ENCODE measurements around the gene NMRAL1.

The NMRAL1 gene

GRCh38 chr16:4474192-4474961 is at the start of gene NMRAL1:
Gene NMRAL1, minus strand, starts transcription at chr16:4474625. Its CDS starts 493 bp downstream, at chr16:4474132.
- DNase-seq (ENCODE audit: low read depth, low spot score) = peak; percentile 67

- DNase-seq (ENCODE audit: low read depth, low spot score) = no peak
Measured at GRCh38 chr16:4523686-4524085, 49.3 kb upstream of the NMRAL1 start.

- DNase-seq (ENCODE audit: low read depth, low spot score) = no peak
Measured at GRCh38 chr16:4522051-4522581, 47.7 kb upstream of the NMRAL1 start.

- no peak for DNase-seq (ENCODE audit: low read depth, low spot score)
Measured at GRCh38 chr16:4520913-4521312, 46.5 kb upstream of the NMRAL1 start.

GRCh38 chr16:4519274-4520058 is 45.0 kb upstream of the NMRAL1 start:
- no peak for DNase-seq (ENCODE audit: low read depth, low spot score)

GRCh38 chr16:4517812-4518680 is 43.6 kb upstream of the NMRAL1 start:
- DNase-seq (ENCODE audit: low read depth, low spot score) = no peak

GRCh38 chr16:4515611-4516233 is 41.3 kb upstream of the NMRAL1 start:
- DNase-seq (ENCODE audit: low read depth, low spot score) = no peak

- DNase-seq (ENCODE audit: low read depth, low spot score) = no peak
Measured at GRCh38 chr16:4514606-4515005, 40.2 kb upstream of the NMRAL1 start.

GRCh38 chr16:4513881-4514280 is 39.5 kb upstream of the NMRAL1 start:
- DNase-seq (ENCODE audit: low read depth, low spot score) = no peak

- DNase-seq (ENCODE audit: low read depth, low spot score) = no peak
Measured at GRCh38 chr16:4513086-4513860, 38.8 kb upstream of the NMRAL1 start.

GRCh38 chr16:4512473-4512872 is 38.0 kb upstream of the NMRAL1 start:
- DNase-seq (ENCODE audit: low read depth, low spot score) = no peak

GRCh38 chr16:4511441-4512082 is 37.1 kb upstream of the NMRAL1 start:
- no peak for DNase-seq (ENCODE audit: low read depth, low spot score)

- no peak for DNase-seq (ENCODE audit: low read depth, low spot score)
Measured at GRCh38 chr16:4510747-4511426, 36.5 kb upstream of the NMRAL1 start.

- DNase-seq (ENCODE audit: low read depth, low spot score) = no peak
Measured at GRCh38 chr16:4510131-4510530, 35.7 kb upstream of the NMRAL1 start.

- DNase-seq (ENCODE audit: low read depth, low spot score) = no peak
Measured at GRCh38 chr16:4509420-4509819, 35.0 kb upstream of the NMRAL1 start.

- DNase-seq (ENCODE audit: low read depth, low spot score) = no peak
Measured at GRCh38 chr16:4508806-4509205, 34.4 kb upstream of the NMRAL1 start.

- DNase-seq (ENCODE audit: low read depth, low spot score) = no peak
Measured at GRCh38 chr16:4507588-4508345, 33.3 kb upstream of the NMRAL1 start.

- DNase-seq (ENCODE audit: low read depth, low spot score) = peak; percentile 23
Measured at GRCh38 chr16:4506450-4506849, 32.0 kb upstream of the NMRAL1 start.

Measured in activated CD4-positive, CD25-positive, alpha-beta regulatory T cell treated with anti-CD3 and anti-CD28 coated beads, Interleukin-2, amount 50 U/mL, for 16 hours (primary cell).